Stimulated activated CD8-positive, alpha-beta memory T cell treated with anti-CD3 and anti-CD28 coated beads, Interleukin-4, amount 100 ng/mL, for 1 hour (primary cell): ENCODE results near the gene SORCS1.
"Not testable (repeated sequence)": the region's sequence is repeated elsewhere in the genome, so short reads cannot be mapped to it uniquely, and the experiment has no call there.

Experiments
- DNase-seq, 2 donors: peaks; one replicate each; pipeline ENCODE4 v3.0.0-alpha.2; 2020; ENCODE audit warnings: low read depth in 2 of 2, low spot score in 1 of 2

The SORCS1 gene

GRCh38 chr10:106947643-106948042, 216.9 kb downstream of the SORCS1 start:
- DNase-seq = no peak

GRCh38 chr10:106942035-106942662, 222.4 kb downstream of the SORCS1 start:
- no peak for DNase-seq

DNA sequence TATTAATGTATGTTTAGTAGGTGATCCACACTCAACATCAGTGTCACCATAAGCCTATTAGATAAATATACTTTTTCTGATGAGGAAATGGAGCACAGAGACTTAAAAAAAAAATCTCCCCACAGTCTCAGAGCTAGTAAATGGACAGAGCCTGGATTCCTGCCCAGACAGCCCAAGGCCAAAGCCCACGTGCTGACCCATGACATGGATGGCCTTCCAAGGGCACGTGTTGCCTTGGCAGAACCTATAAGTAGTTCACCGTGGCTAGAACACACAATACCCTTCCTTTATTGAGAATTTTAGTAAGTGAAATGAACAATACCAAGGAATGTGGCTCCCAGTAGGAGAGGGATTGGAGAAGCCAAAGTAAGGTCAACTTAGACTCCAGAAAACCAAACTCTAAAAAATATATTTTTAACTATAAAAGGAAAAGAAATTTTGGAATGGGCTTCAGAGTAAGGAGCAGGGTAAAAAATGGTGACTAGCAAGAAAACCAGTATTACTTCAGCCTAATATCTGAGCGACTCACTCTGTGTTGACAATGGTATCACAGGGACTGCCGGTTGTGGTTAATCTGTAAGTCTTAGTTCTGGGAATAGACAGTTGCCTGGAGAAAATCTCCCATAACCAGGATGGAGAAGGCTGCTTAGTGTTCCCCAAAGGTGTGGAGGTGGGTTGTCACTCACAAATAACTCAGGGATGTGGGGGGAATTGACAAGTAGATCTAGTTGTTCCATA, 223.0 kb downstream of the SORCS1 start:
- no peak for DNase-seq

DNA sequence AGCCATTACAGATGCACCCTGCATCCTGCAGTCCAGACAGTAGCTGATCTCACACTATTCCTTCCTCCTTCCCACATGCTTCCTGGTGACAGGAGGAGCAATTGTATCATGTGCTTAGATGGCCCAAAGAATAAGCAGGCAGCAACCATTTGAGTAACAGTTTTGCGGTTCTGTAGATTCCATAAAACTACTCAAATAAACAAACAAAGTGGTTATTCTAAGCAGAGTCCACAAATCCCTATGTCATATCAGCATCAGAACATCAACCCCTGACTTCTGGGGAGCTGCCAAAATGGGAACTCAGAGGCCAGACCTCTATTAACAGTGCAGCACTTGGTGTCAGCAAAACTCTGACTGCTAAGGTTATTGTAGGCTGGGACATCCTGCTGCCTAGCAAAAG, 226.0 kb downstream of the SORCS1 start:
- no peak for DNase-seq

DNA sequence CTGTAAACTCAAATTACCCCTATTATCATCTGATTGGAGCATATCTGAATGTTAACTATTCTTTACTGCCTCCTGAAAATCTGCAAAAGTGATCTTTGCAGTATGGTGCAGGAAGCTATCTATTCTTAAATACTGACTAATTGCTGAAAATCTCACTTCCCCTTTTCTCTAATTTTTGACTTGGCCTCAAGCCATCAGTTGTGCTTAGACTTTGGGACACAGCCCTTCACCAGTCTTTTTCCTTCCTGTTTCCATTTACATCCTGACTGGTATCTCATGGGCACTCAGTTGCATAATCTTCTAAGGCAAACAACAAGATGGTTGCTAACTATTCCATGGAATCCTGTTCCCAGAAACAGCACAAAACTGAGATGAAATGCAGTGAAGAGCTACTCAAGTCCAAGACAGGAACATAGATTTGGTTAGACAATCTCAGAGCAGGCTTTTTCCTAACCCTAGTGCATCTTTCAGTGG, 228.5 kb downstream of the SORCS1 start:
- DNase-seq = no peak

- no peak for DNase-seq
These were observed 232.7 kb downstream of the SORCS1 start for GRCh38 chr10:106931853-106932249.

- no peak for DNase-seq
These were observed 233.2 kb downstream of the SORCS1 start for GRCh38 chr10:106931159-106931852.

- DNase-seq = no peak
These were observed 233.8 kb downstream of the SORCS1 start for GRCh38 chr10:106930751-106931150.

GRCh38 chr10:106929291-106929895, 235.1 kb downstream of the SORCS1 start:
- no peak for DNase-seq

DNA sequence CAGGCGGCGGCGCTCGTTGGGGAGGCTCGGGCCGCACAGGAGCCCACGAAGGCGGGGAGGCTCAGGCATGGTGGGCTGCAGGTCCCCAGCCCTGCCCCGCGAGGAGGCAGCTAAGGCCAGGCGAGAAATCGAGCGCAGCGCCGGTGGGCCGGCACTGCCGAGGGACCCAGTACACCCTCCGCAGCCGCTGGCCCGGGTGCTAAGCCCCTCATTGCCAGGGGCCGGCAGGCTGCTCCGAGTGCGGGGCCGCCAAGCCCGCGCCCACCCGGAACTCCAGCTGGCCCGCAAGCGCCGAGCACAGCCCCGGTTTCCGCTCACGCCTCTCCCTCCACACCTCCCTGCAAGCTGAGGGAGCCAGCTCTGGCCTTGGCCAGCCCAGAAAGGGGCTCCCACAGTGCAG, 236.4 kb downstream of the SORCS1 start:
- not testable (repeated sequence) for DNase-seq

- DNase-seq = no peak
These were observed 239.3 kb downstream of the SORCS1 start for GRCh38 chr10:106925191-106925590.

DNA sequence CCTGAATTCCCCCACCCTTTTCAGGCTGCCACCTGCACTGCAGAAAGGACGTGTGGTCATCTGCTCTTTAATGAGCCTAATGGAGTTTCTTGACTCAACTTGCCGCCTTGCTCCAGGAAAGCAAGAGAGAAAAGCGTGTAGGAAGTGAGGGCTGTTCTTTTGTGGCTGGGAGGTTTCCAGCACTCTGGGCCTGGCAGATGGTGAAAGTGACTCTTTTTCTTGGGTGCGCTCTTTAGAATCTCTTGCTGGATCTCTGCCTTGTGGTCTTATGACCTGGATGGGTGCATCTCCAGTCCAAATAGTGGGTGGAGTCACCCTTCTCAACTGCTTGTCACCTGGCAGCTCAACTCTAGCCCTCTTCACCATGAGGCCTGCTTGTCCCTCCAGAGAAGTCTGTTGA, 244.0 kb downstream of the SORCS1 start:
- DNase-seq = no peak

- DNase-seq = no peak
These were observed 244.6 kb downstream of the SORCS1 start for GRCh38 chr10:106919871-106920282.

- DNase-seq = no peak
These were observed 247.0 kb downstream of the SORCS1 start for GRCh38 chr10:106917452-106918055.

DNA sequence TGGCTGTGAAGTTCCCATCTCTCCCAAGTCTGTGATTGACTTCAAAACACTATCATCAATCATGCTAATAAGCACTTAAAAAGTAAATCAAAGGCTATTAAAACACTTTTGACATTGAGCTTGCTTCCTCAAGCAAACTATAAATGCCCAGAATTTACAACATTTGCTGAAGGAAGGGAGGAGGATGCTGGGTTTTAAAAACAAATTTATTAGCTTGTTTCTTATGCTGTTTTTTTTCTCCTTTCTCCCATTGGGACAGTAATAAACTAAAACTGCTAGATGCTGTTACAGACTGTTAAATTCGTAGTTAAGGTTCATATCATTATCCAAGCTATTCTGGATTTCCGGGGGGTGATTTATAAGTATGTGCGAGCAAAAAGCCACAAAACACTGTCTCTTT, 250.5 kb downstream of the SORCS1 start:
- no peak for DNase-seq

GRCh38 chr10:106913348-106913747, 251.2 kb downstream of the SORCS1 start:
- no peak for DNase-seq

GRCh38 chr10:106911096-106911495, 253.4 kb downstream of the SORCS1 start:
- DNase-seq = no peak

DNA sequence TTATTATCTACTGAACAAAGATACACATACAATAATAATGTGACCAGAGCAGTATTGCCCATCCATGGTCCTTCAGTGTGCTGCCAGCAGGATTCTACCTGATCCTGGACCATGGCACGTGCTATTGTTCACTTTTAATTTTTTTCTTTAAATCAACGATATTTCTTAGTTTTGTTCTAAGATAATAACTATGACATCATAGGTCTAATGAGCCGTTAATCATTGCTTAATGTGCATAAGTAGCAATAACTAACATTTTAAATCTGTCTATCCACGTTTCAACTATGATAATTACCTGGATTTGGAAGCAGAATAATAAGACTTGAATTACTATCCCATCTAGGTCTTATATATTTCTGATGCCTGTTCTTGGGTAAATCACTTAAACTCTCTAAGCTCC, 253.8 kb downstream of the SORCS1 start:
- no peak for DNase-seq

DNA sequence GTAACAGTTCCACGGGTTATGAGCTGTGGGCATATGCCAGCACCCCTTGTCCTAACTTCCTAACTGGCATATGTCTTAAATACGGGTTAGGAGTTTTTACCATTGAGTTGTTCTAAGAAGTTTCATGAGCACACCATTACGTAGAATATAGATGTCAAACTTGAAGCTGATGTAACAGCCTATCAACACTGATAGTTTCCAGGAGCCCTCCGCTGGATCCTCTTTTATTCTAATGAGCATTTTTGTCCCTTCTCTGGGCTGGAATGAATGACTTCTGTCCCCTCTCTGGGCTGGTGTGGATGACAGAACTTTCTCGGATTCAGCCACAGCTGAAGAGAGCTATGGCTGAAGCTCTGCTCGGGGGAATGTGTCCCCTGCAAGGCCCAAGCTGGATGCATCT, 256.3 kb downstream of the SORCS1 start:
- no peak for DNase-seq

DNA sequence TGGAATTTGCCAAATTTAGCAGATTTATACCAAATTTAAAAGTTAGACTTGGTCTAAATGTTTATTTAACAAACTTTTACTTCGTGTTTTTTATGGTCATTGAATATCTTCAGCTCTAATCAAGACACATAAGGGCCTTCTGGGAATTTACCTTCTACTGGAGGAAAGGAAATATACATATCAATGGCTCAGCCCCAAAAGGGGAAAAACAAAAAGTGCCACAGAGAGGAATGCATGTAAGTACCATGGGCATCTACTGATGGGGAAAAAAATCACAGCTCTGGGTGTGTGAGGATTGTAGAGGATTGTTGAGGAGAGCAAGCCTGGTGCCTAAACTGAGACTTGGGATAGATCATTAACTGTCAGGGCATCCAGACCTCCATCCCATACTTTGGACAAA, 260.3 kb downstream of the SORCS1 start:
- DNase-seq = no peak

GRCh38 chr10:106903180-106903579, 261.3 kb downstream of the SORCS1 start:
- DNase-seq = no peak
